HL-60/S4 treated with phorbol 12-myristate 13-acetate at 8.2 ng/mL for 4 days and 3 days (cell line): ENCODE data around the gene GRIK1.
"Not testable (repeated sequence)": the region's sequence is repeated elsewhere in the genome, so short reads cannot be mapped to it uniquely, and the experiment has no call there.

Experiments
- in situ Hi-C: fragments of 300-500 bp; cut with MboI; formaldehyde crosslinking; loops from 2 replicates; pipeline ENCODE4 v1.15.0; 2022; ENCODE audit warnings: low sequenced_read_pairs

GRIK1 gene

DNA sequence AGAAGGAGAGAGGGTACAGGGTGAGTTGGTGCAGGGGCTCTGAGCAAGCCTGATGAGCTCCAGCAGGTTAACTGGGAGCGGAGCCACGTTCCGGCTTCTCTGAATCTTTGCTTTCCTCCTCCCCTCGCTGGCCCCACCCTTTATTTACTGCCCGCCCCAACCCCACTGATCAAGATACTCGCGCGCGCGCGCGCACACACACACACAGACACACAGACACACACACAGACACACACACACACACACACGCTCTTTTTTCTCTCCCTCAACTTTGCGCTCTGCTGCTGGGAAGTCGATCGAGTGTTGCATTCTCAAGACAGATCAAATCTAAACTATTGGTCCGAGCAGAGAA, at the start of gene GRIK1:
GRIK1 (minus strand) TSS at position 73 of the 352 bp plus-strand sequence.
- in situ Hi-C loops, result no loop called here

DNA sequence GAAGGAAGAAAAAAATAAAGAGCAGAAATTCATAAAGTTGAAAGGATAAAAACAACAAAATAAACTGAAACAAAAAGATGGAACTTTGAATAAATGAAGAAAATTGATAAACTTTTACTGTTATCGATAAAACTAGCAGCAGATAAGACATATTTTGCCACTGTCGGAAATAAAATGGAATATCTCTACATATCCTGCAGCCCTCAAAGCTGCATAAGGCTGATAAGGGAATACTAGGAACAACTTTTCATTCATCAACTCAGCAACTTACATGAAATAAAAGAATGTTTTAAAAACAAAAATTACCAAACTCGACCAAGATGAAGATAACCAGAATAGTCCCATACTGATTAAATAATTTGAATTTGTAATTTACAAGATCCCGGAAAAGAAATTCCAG, 48.0 kb upstream of the GRIK1 start:
- in situ Hi-C loops, result no loop called here

DNA sequence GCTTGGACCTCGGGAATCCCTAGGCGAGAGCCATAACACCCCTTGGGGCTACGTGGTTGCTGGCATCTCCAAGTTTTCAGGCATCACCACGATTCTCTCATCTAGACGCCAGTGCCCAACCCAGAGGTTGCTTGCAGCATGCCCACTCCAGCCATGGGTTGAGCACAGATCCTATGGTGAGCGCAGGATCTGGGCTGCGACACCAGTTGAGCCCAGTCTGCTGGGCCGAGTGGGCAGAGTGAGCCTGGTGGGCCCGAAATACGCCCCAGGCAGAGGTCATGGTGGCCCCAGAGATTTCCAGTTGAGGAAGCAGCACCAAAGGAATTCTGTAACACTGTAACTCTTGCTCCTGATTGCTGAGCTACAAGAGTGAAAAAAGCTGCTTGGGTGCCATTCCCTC, 46.1 kb upstream of the GRIK1 start:
- in situ Hi-C loops, result no loop called here

DNA sequence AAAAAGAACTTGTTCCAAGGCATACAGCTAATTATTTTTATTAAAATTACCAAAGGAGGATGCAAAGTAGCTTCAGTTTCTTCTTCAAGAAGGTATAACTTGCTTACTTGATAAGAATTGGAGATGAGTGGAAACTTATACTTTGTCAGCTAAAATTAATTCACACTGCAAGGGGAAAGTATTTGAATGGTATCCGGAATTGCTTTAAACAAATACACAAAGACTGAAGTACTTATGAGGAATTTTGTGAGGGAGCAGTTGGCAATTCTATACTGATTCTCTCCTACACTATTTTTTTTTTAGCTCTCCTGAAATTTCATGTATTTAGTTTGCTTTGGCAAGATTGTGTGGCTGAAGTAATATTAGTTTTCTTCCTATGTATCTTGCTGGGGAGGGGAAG, 39.2 kb upstream of the GRIK1 start:
- in situ Hi-C loops, result no loop called here

DNA sequence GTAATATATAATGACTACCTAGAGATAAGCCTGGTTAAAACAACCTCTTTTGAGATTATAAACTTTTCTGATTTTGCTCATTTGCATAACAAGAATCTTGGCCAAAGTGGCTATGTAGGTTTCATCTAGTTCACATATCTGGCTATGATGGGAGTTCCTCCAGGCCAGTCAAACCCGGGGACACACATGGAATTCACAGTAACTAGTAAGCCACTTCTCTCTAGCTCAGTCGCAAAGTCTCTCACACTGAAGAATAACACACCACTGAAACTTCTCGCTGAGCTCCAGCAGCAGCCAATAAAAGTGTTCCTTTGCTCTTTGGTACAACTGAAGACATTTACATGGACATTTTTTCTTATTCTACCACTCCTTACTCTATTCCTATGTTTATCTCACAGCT, 36.0 kb upstream of the GRIK1 start:
- in situ Hi-C loops, result no loop called here

DNA sequence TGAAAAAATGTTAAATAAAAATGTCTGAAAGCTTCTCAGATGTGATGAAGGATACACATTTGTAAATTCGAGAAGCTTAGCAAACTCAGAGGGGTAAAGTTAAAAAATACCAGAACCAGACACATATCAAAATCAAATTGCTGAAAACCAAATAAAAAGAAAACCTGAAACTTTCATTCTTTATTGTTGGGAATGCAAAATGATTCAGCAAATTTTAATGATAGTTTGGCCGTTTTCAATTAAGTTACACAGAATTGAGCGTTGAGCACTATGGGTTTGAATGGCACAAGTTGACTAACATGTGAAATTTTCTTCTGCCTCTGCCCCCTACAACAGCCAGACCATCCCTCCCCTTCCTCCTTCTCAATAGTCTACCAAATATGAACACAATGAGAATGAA, 33.5 kb upstream of the GRIK1 start:
- in situ Hi-C loops, result no loop called here

DNA sequence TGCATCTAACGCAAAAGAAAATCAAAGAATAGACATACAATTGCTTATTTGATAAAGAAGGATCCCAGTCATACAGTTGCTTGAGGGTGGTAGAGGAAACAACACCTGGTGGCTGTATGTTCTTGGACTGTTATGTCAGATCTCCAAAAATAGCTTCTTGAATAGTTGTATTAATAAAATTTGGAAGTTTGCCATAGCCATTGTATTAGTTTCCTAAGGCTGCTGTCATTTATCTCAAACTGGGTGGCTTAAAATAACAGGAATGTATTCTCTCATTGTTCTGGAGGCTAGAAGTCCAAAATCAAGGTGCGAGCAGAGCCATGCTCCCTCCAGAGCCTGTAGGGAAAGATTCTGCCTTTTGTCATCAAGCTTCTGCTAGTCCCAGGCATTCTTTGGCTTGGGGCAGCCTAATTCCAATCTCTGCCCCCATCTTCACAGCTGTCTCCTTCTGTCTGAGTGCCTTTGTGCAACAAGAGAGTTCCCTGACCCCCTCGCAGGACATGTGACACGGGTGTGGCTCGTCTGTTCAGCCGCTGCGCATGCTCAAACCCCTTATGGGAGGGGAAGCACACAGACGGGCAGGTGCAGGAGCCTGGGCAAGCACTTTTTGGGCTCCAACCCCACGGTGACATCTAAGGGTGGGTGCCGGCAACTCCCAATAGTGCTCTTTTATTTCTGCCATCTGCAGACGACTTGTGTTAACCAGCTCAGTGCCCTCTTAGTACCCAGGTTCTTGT, 21.7 kb upstream of the GRIK1 start:
- in situ Hi-C loops, result no loop called here

DNA sequence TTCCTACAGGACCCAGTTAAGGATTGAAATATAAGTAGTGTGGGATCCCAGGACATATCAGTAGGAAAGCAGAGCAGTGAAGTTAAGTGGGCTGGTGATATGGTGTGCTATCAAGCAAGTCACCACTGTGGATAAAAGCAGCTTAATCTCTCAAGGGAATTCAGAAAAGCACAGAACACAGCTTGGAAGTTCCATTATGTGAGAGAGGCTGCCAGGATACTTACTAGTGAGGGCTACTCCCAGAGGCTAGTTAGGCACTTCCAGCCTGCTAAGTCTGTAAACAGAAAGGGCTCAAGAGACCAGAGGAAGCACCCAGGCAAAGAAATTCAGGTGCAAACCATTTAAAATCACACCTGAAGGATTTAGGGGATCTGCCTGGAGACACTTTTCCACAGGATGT, 18.8 kb upstream of the GRIK1 start:
- in situ Hi-C loops, result no loop called here

DNA sequence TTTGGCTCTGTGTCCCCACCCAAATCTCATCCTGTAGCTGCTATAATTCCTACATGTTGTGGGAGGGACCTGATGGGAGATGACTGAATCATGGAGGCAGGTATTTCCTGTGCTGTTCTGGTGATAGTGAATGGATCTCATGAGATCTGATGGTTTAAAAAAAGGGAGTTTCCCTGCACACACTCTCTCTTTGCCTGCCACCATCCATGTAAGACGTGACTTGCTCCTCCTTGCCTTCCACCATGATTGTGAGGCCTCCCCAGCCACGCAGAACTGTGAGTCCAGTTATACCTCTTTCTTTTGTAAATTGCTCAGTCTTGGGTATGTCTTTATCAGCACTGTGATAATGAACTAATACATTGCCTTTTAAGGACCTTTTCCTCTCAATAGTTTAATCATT, 18.2 kb upstream of the GRIK1 start:
- in situ Hi-C loops, result not testable (repeated sequence)

DNA sequence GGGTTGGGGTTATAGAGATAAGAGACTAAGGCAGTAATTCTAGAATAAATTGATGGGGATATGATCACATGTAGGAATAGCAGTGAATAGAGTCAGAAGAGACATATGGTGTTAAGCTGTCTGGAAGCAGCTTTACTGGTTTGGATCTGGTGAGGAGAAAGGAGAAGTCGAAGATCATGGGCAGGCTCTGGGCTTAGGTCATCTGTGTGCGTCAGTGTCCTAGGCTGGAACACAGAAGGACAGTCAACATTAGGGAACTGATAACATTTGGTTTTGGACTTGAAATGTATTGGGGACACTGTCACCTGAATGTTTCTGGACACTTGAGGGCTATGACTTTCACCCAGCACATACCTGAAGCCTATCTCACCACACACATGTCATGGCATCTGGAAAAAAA, 13.9 kb upstream of the GRIK1 start:
- in situ Hi-C loops, result no loop called here

DNA sequence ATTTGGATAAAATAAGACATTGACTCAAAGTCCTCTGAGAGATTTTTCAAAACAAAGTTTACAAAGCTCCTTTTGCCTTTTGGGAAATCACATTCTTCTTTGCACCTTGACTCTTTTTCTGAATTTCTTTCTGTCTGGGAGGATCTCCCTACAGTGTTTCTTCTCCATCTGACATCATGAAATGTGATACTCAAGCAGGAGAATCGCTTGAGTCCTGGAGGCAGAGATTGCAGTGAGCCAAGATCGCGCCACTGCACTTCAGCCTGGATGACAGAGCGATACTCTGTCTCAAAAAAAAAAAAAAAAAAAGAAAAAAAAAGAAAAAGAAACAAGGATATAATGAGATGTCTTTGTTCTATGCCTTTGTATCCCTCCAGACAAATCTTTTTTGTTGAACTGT, 13.3 kb upstream of the GRIK1 start:
- in situ Hi-C loops, result no loop called here

DNA sequence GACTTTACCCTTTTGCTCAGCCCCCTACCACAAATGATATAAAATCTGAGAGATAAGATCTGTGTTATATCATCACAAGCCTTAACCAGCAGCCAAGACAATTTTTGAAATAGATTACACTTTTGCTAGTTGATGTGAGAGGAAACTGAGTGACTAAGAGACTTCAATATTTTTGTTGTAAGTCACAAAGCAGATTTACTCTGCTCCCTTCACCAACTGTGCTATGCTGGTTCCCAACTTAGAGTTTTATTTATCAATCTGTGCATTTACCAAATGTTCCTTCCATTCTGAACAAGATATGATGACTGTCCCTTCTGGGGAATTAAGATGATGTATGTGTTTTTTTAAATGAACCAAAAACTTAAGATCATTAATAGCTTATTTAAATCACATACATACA, 12.1 kb upstream of the GRIK1 start:
- in situ Hi-C loops, result no loop called here

DNA sequence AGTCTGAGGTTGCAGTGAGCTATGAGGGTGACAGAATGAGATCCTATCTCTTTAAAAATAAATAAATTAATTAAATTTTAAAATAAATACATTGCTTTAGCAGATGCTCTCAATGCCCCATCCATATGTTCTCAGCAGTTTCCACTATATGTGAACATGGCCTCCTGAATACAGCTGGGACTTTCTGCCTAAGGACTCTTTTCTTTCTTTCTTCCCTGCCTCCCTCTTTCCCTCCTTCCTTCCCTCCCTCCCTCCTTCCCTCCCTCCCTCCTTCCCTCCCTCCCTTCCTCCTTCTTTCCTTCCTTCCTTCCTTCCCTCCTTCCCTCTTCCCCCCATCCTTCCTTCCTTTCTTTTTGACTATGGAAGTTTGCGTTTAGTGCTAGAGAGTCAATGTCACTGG, 10.2 kb upstream of the GRIK1 start:
- in situ Hi-C loops, result no loop called here

DNA sequence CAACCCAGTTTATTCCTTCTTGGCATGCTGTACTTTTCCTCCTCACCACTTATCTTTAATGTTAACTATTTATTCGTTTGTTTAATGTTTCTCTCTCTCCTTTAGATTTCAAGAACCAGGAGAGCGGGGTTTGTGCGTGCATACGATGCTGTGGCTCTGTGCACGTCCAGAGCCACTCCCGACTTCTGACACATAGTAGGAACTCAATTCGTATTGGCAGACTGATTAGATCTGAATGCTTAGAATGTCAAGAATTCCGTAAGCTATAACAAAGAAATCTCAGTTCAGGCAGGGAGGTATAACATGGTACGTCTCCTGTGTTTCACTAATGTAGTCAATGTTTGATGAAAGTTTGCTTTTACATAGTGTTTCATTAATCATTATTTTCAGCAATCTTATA, 7.3 kb upstream of the GRIK1 start:
- in situ Hi-C loops, result no loop called here

DNA sequence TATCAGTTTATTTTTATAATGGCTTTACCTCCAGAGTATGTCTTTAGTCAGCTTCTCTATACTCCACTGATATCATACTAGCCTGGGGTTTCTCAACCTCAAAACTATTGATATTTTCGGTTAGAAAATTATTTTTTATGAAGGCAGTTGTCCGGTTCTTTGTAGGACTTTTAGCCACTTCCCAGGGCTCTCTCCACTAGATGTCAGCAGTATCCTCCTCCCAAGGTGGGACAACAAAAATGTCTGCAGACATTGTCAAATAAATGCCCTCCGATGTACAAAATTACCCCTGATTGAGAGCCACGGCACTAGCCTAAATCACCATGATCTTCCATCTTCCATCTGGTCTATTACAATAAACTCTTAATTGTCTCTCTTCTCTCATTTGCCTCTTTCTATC, 4.1 kb upstream of the GRIK1 start:
- in situ Hi-C loops, result no loop called here

DNA sequence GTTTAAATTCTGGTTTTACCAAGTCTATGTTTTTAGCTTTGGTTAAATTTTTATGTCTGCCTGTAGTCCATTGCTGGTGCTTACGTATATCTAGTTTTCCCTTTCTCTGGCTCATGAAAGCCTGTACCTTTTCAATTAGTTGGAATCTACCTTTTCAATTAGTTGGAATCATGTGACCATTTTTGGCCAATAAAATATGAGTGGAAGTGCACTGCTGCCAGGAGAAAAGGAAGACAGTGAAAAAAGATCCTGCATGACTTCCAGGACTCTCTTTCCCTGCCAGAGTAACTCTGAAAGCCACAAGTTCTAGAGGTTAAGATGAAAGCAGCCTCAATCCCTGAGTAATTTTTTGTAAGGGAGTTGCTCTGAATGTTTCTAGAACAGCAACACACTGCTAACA, 2.2 kb upstream of the GRIK1 start:
- in situ Hi-C loops, result no loop called here

DNA sequence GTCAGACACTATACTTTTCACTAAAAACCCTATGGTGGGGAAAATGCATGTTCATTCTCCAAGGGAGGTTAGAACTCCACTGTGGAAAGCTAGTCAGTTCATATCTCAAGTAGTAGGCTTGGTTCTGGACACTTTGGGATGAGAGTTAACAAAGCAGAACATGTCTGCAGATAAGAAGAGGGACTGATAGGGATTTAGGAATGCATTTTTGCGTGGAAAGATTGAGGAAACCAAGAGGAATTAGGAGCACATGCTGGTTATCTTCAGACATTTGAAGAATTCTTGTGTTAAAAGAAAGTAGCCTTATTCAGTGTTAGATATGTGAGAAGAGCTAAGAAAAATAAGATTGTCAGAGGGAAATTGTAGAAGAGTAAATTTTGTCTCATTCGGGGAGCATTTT, 1.2 kb upstream of the GRIK1 start:
- in situ Hi-C loops, result no loop called here

DNA sequence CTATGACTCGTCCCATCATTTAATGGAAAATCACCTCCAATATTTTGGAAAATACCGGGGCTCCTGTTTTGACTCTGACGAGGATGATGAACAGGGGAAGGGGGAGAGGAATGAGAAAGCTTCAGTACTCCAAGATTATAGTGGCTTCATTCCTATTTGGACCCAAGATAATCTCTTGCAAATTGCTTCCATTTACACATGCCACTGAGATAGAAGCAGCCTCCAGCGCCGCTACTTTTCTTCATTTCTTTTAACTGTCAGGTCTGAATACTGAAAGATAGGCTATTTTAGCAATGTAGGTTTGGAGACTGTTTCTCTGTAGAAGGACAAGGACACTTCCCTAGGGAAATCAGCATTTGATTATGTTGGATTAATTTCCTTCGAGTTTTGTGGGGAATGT, 565 bp upstream of the GRIK1 start:
- in situ Hi-C loops, result no loop called here

DNA sequence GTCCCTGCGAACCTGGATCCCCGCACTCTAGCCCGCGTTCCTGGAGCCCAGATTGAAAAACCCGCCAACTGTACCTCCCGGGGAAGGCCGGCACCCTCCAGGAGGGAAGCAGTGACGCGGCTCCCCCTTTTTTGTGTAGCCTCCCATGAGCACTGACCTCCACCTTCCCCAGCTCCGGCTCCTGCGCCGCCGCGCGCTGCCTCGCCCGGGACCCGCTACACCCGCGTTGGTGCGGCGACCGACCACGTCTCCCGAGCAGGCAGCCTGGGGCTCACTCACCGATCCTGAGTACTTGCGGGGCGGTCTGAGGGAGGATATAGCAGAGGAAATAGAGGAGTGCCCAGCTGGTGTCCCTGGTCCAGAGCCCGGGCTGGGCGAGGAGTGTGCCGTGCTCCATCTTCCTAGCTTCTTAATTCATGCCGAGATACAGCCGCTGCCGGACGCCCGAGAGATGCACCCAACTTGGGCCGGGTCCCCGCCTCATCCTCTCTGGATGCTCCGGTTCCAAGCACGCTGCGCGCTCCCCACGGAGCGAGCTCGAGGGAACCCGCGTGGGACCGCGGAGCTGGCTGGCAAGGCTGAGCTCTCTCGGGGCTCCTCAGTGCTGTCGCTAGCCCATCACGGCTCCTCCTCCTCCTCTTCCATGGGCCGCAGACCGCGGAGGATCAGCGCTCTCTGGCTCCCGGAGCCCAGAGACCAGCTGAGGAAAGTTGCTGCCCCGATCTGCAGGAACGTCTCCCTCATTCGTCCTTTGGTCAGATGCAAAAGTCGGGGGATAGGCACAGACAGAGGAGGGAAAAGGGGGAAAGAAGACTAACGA, 482 bp downstream of the GRIK1 start:
- in situ Hi-C loops, result no loop called here

DNA sequence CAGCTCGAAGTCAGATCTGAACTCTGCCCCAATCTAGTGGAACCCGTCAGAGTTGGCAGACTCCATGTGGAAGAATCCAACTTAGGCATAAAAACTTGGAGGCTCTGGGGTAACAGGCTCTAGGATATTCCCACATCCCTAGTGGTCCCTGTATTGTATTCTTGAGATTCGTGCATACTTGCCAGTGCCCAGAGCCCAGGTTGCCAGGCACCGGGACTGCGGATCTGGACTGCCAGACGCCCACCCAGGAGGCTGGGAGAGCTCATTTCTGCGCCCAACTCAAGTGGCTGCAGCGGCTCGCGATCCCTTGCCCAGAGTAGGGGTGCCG, 1.1 kb downstream of the GRIK1 start:
- in situ Hi-C loops, result no loop called here

DNA sequence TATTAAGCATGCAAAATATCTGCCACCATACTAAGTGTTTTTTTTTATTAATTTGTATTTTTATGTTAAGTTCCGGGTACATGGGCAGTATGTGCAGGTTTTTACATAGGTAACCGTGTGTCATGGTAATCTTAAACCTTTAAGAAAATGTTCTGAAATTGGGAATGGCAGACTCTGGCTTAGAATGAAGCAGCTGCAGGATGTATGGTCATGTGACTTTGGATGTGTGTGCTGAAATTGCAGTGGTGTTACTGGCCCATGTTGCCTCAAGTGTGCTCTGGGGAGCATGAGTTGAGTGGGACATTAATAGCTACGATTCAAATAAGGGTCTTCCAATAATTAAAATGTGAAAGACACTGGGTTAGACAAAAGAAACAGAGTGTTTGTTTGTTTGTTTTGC, 6.7 kb downstream of the GRIK1 start:
- in situ Hi-C loops, result no loop called here

DNA sequence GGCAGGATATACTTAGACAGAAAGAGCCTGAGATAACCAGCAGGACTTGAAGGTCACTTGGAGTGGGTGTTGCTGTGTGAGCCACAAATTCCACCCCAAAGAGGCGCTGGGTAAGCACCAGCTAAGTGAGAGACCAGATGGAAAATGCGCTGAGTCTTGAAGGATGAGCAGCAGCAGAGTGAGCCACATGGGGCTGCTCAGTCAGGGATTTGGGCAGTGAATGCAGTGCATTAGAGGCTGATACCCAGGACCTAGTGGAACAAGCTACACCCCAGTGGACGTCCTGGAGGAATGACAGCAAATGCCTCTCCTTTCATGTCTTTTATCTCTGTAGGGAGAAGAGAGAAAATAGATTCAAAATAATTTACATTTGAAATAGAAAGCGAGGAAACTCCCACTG, 11.3 kb downstream of the GRIK1 start:
- in situ Hi-C loops, result no loop called here

DNA sequence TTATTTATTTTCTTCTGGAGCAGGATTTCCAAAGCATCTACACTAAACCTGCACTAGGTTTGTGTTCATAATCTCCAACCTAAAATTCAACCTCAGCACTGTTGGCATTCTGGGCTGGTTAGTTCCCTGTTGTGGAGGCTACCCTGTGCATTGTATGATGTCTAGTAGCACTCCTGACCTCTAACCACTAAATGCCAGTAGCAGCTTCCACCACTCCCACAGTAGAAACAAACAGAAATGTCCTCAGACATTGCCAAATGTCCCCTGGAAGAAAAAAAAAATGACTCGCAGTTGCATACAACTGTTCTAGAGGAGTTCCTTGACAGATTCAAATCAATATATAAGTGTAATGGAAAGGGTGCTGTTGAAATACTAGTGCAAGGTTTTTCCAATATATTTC, 18.9 kb downstream of the GRIK1 start:
- in situ Hi-C loops, result no loop called here
